IPS-18c (cell line): ENCODE measurements around the gene IL12RB1.
A peak's percentile ranks its signal among the peaks of the same experiment; 100 is the strongest.

Source experiments
- H3K4me3 ChIP-seq: 2 replicates; pipeline ENCODE4 v1.7.0; 2013; ENCODE audit warnings: low read depth, mild to moderate bottlenecking, low read length, moderate library complexity; ENCODE audit not compliant: insufficient read depth
- H3K9me3 ChIP-seq: one replicate; pipeline ENCODE4 v1.6.1; 2013; ENCODE audit warnings: mild to moderate bottlenecking, low read length, moderate library complexity; ENCODE audit not compliant: control insufficient read depth, insufficient read depth

Gene IL12RB1

GRCh38 chr19:18086590-18087138 lies at the start of gene IL12RB1:
IL12RB1 (minus strand) TSS chr19:18086934; CDS start chr19:18086823, 111 bp downstream.
- no peak within 1 kb of the TSS for H3K4me3 ChIP-seq
- no peaks in the 10 kb centered on the region for H3K9me3 ChIP-seq

- no peaks in the 10 kb centered on the region for H3K9me3 ChIP-seq
- no peak overlapping the region for H3K4me3 ChIP-seq
Observed at GRCh38 chr19:18135712-18136584, 49.2 kb upstream of the IL12RB1 start.

GRCh38 chr19:18131841-18132596 lies 45.3 kb upstream of the IL12RB1 start:
- H3K9me3 ChIP-seq: no peaks in the 10 kb centered on the region
- no peak overlapping the region for H3K4me3 ChIP-seq

GRCh38 chr19:18130523-18131242 lies 43.9 kb upstream of the IL12RB1 start:
- no peak overlapping the region for H3K4me3 ChIP-seq
- no peaks in the 10 kb centered on the region for H3K9me3 ChIP-seq

GRCh38 chr19:18128805-18129204 lies 42.1 kb upstream of the IL12RB1 start:
- Histone ChIP-seq H3K4me3 (no peak overlapping the region), H3K9me3 (peaks cover 5% of the 10 kb centered on the region)

- Histone ChIP-seq H3K9me3 (peaks cover 5% of the 10 kb centered on the region), H3K4me3 (no peak overlapping the region)
Observed at GRCh38 chr19:18128044-18128443, 41.3 kb upstream of the IL12RB1 start.

- Histone ChIP-seq H3K9me3 (peaks cover 5% of the 10 kb centered on the region), H3K4me3 (no peak overlapping the region)
Observed at GRCh38 chr19:18126097-18126496, 39.4 kb upstream of the IL12RB1 start.

- Histone ChIP-seq H3K9me3 (peaks cover 5% of the 10 kb centered on the region), H3K4me3 (no peak overlapping the region)
Observed at GRCh38 chr19:18123819-18124218, 37.1 kb upstream of the IL12RB1 start.

- Histone ChIP-seq H3K4me3 (no peak overlapping the region), H3K9me3 (peaks cover 5% of the 10 kb centered on the region)
Observed at GRCh38 chr19:18122860-18123795, 36.4 kb upstream of the IL12RB1 start.

- Histone ChIP-seq H3K4me3 (no peak overlapping the region), H3K9me3 (peaks cover 5% of the 10 kb centered on the region)
Observed at GRCh38 chr19:18122424-18122823, 35.7 kb upstream of the IL12RB1 start.

- peaks cover 5% of the 10 kb centered on the region for H3K9me3 ChIP-seq
- H3K4me3 ChIP-seq: no peak overlapping the region
Observed at GRCh38 chr19:18121166-18121565, 34.4 kb upstream of the IL12RB1 start.

- no peak overlapping the region for H3K4me3 ChIP-seq
- peaks cover 5% of the 10 kb centered on the region for H3K9me3 ChIP-seq
Observed at GRCh38 chr19:18120127-18120526, 33.4 kb upstream of the IL12RB1 start.

GRCh38 chr19:18119717-18120105 lies 33.0 kb upstream of the IL12RB1 start:
- H3K4me3 ChIP-seq: no peak overlapping the region
- peaks cover 5% of the 10 kb centered on the region for H3K9me3 ChIP-seq

GRCh38 chr19:18119013-18119716 lies 32.4 kb upstream of the IL12RB1 start:
- Histone ChIP-seq H3K9me3 (peaks cover under 1% of the 10 kb centered on the region), H3K4me3 (peak overlapping the region; percentile 52; the same call in 1 of the 2 replicates)

GRCh38 chr19:18118420-18119012 lies 31.8 kb upstream of the IL12RB1 start:
- Histone ChIP-seq H3K9me3 (no peaks in the 10 kb centered on the region), H3K4me3 (peak overlapping the region; percentile 52)
